Activated CD8-positive, alpha-beta T cell treated with anti-CD3 and anti-CD28 coated beads for 36 hours (primary cell): ENCODE measurements around the gene FIBCD1. TPM values are rescaled to one million over a fixed set of nuclear protein-coding genes. Genes with fewer than 3 reads are reported as not detected.

Experiments
- ATAC-seq: fragments of 200-7000 bp; cut with Tn5 transposase; one replicate; pipeline ENCODE4 v1.10.0; 2021; ENCODE audit warnings: mild to moderate bottlenecking, moderate library complexity
- CTCF ChIA-PET: fragments of 350-600 bp; sonication (Branson Sonifier 250); formaldehyde crosslinking; loops from one replicate; lab custom pipeline; 2021; ENCODE audit warnings: antibody characterized with exemption; lab: Charles Lee
- POLR2A ChIA-PET: fragments of 350-600 bp; sonication (Branson Sonifier 250); formaldehyde crosslinking; loops from one replicate; lab custom pipeline; 2021; ENCODE audit warnings: antibody characterized with exemption; lab: Charles Lee
- DNase-seq: peaks from one replicate; pipeline ENCODE4 v3.0.0-alpha.2; 2020
- H3K27ac Mint-ChIP-seq: one replicate; pipeline ENCODE4 v1.8.0; 2021; ENCODE audit warnings: mild to moderate bottlenecking, mixed read lengths
- H3K27me3 Mint-ChIP-seq: one replicate; pipeline ENCODE4 v1.8.0; 2021; ENCODE audit warnings: mixed read lengths
- H3K36me3 Mint-ChIP-seq: one replicate; pipeline ENCODE4 v1.8.0; 2021; ENCODE audit warnings: low read depth, mixed read lengths
- H3K4me1 Mint-ChIP-seq: one replicate; pipeline ENCODE4 v1.8.0; 2021; ENCODE audit warnings: low read depth, mixed read lengths
- H3K4me3 Mint-ChIP-seq: one replicate; pipeline ENCODE4 v1.8.0; 2021; ENCODE audit warnings: mild to moderate bottlenecking, moderate library complexity, mixed read lengths
- H3K9me3 Mint-ChIP-seq: one replicate; pipeline ENCODE4 v1.8.0; 2021; ENCODE audit warnings: mixed read lengths
- intact Hi-C: fragments of 100-400 bp; cut with micrococcal nuclease; formaldehyde crosslinking; loops from one replicate; pipeline ENCODE4 v1.10.0; 2022
- total RNA-seq, 2 experiments: library from RNA; stranded (reverse); gene quantifications; one replicate each; pipeline ENCODE4 v1.2.3, GENCODE V29; 2021
- TF ChIP-seq, protein P1 (sequence below): fragments of 200-600 bp; IDR thresholded peaks from one replicate; pipeline ENCODE4 v1.8.0; 2022; ENCODE audit warnings: antibody characterized with exemption, mild to moderate bottlenecking

Gene FIBCD1
- total RNA-seq, 2 experiments from 2014 or later, result not detected

DNA sequence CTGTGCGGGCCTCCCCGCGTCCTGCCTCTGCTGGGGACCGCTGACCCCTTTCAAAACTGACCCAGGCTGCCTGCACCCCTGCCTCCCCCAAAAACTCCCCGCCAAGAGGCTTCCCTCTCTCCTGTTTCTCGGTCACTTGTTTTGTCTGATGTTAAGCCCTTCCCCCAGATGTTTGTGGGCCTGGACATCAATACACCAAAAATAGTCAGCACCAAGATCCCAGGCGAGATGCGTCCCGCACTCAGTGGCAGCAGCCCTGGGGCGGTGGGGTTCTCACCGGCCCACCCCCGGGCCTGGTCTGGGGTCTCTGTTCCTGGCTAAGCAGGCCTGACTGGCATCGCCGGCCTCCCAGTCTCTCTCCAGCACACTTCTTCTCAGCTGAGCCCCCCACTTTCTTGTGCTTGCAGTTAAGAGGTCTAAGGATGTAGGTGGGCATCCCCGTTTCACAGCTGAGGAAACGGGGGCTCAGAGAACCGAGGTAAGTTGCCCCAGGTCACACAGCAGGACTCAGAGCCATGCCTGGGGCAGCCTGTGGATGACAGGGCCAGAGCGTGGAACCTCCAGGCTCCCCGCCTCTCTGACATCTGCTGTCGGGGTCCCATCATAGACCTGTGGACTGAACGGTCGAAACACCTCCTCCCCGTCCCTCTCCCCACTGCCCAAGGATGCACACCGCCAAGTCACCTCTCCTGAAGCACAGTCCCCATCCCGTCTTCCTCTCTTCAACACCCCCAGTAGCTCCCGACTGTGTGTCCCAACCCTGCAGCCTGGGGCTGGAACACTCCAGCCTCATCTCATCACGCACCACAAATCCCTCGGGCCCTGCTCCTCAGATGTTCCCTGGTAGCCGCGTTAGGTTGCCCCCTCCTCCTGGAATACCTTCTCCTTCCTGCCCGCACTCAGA is 16.8 kb downstream of the FIBCD1 start:
- Mint-ChIP-seq H3K27ac (no peak overlapping the region), H3K4me1 (no peaks in the 10 kb centered on the region), H3K27me3 (peaks cover 4% of the 10 kb centered on the region), H3K36me3 (no peaks in the 10 kb centered on the region), H3K9me3 (no peaks in the 10 kb centered on the region), H3K4me3 (no peak overlapping the region)
- CTCF ChIA-PET, result no interaction called here
- ATAC-seq, result no peak
- no peak for DNase-seq
- POLR2A ChIA-PET, result no interaction called here
- TF ChIP-seq, protein P1, sequence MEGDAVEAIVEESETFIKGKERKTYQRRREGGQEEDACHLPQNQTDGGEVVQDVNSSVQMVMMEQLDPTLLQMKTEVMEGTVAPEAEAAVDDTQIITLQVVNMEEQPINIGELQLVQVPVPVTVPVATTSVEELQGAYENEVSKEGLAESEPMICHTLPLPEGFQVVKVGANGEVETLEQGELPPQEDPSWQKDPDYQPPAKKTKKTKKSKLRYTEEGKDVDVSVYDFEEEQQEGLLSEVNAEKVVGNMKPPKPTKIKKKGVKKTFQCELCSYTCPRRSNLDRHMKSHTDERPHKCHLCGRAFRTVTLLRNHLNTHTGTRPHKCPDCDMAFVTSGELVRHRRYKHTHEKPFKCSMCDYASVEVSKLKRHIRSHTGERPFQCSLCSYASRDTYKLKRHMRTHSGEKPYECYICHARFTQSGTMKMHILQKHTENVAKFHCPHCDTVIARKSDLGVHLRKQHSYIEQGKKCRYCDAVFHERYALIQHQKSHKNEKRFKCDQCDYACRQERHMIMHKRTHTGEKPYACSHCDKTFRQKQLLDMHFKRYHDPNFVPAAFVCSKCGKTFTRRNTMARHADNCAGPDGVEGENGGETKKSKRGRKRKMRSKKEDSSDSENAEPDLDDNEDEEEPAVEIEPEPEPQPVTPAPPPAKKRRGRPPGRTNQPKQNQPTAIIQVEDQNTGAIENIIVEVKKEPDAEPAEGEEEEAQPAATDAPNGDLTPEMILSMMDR, result no peak
- intact Hi-C loops, result no loop called here

DNA sequence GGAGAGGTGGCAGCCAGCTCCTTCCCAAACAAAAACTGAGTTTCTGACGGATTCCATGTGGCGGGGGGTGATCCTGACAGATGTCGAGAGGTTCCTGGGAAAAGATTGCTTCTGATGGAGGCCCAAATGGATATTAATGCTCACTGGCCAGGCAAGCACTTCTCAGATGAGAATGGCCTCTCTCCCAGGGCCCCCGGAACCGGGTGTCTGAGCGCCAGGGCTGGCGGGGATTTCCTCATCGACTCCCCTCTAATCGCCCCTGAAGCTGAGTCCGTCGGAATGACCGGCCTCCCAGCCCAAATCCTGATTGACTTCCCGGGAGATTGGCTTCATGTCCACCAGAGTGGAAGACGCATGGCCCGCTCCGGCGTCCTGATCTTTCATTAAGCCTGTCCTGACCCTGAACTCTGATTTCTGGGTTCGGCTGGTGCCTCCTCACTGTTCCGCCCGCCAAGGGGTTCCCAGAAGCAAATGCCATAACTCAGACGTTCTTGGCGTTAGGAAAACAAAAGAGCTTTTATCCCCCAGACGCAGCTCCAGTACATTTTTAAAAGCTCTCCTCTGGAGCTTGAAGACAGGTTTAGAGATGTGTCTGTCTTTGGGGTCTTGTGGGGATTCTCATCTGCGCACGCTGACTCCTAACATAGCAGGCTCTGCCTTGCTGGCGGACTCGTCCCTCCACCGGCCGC is 17.6 kb downstream of the FIBCD1 start:
- CTCF ChIA-PET, result no interaction called here
- Mint-ChIP-seq H3K27ac (no peak overlapping the region), H3K4me3 (no peak overlapping the region), H3K36me3 (no peaks in the 10 kb centered on the region), H3K27me3 (peaks cover 4% of the 10 kb centered on the region), H3K9me3 (no peaks in the 10 kb centered on the region), H3K4me1 (no peaks in the 10 kb centered on the region)
- no peak for ATAC-seq
- no peak for DNase-seq
- POLR2A ChIA-PET, result no interaction called here
- TF ChIP-seq, protein P1, result no peak
- intact Hi-C loops, result no loop called here

GRCh38 chr9:130920762-130921299 is 18.2 kb downstream of the FIBCD1 start:
- ChIA-PET POLR2A (no interaction called here), CTCF (no interaction called here)
- intact Hi-C loops, result no loop called here
- no peak overlapping the region for H3K27ac Mint-ChIP-seq
- no peak overlapping the region for H3K4me3 Mint-ChIP-seq
- H3K4me1 Mint-ChIP-seq, result no peaks in the 10 kb centered on the region
- H3K36me3 Mint-ChIP-seq, result no peaks in the 10 kb centered on the region
- H3K9me3 Mint-ChIP-seq, result no peaks in the 10 kb centered on the region
- TF ChIP-seq, protein P1, result no peak
- DNase-seq (no peak), ATAC-seq (no peak)
- peaks cover 4% of the 10 kb centered on the region for H3K27me3 Mint-ChIP-seq

GRCh38 chr9:130920233-130920632 is 18.8 kb downstream of the FIBCD1 start:
- CTCF ChIA-PET, result no interaction called here

More at GRCh38 chr9:130920233-130920632, 18.8 kb downstream of the FIBCD1 start:
- DNase-seq (no peak), ATAC-seq (no peak)
- H3K27ac Mint-ChIP-seq, result no peak overlapping the region
- POLR2A ChIA-PET, result no interaction called here
- TF ChIP-seq, protein P1, result no peak
- peaks cover 4% of the 10 kb centered on the region for H3K27me3 Mint-ChIP-seq
- H3K4me3 Mint-ChIP-seq, result no peak overlapping the region
- no peaks in the 10 kb centered on the region for H3K4me1 Mint-ChIP-seq
- H3K9me3 Mint-ChIP-seq, result no peaks in the 10 kb centered on the region
- intact Hi-C loops, result no loop called here
- H3K36me3 Mint-ChIP-seq, result no peaks in the 10 kb centered on the region
